OCI-LY3 (cell line): ENCODE measurements around the gene FYN.

Experiments used
- H2AFZ ChIP-seq: fragments of 200-600, 300-600 bp; shearing (Covaris generic); 2 replicates; pipeline ENCODE4 v1.6.0; 2014; ENCODE audit warnings: antibody characterized with exemption, low read depth, low read length
- H3K27ac ChIP-seq: fragments of 200-600, 300-600 bp; sonication (generic); 2 replicates; pipeline ENCODE4 v1.5.1; 2014; ENCODE audit warnings: mild to moderate bottlenecking, low read length, moderate library complexity, mixed read lengths
- H3K27me3 ChIP-seq: fragments of 200-600, 300-600 bp; sonication (generic); 2 replicates; pipeline ENCODE4 v1.6.1; 2014; ENCODE audit warnings: low read depth, low read length, mixed read lengths
- H3K36me3 ChIP-seq: fragments of 200-600, 300-600 bp; sonication (generic); replicated peaks from 2 replicates; pipeline ENCODE3; 2014; ENCODE audit warnings: low read depth, low read length, mixed read lengths
- H3K4me1 ChIP-seq: fragments of 300-600, 200-600 bp; sonication (generic); 2 replicates; pipeline ENCODE4 v1.6.1; 2014; ENCODE audit warnings: low read length, mixed read lengths
- H3K4me2 ChIP-seq: fragments of 200-600, 300-600 bp; sonication (generic); 2 replicates; pipeline ENCODE4 v1.6.1; 2014; ENCODE audit warnings: low read length, mixed read lengths
- H3K4me3 ChIP-seq: fragments of 300-600, 200-600 bp; sonication (generic); 2 replicates; pipeline ENCODE4 v1.5.1; 2014; ENCODE audit warnings: antibody characterized with exemption, mild to moderate bottlenecking, low read length, moderate library complexity
- H3K79me2 ChIP-seq: fragments of 300-600, 200-600 bp; shearing (Covaris generic); 2 replicates; pipeline ENCODE4 v1.6.1; 2014; ENCODE audit warnings: mild to moderate bottlenecking, low read length, mixed read lengths
- H3K9ac ChIP-seq: fragments of 300-600, 200-600 bp; shearing (Covaris generic); 2 replicates; pipeline ENCODE4 v1.6.0; 2014; ENCODE audit warnings: mild to moderate bottlenecking, low read length, moderate library complexity
- H3K9me3 ChIP-seq: fragments of 200-600, 300-600 bp; shearing (Covaris generic); 2 replicates; pipeline ENCODE4 v1.6.1; 2014; ENCODE audit warnings: low read length, mixed read lengths; ENCODE audit not compliant: insufficient read depth
- H4K20me1 ChIP-seq: fragments of 200-600, 300-600 bp; sonication (generic); 2 replicates; pipeline ENCODE4 v1.6.1; 2016; ENCODE audit warnings: low read length, mixed read lengths; ENCODE audit not compliant: insufficient read depth
- EZH2phosphoT487 ChIP-seq: fragments of 200-600 bp; shearing (Covaris generic); IDR thresholded peaks from 2 replicates; pipeline ENCODE4 v1.6.1; 2018; ENCODE audit warnings: antibody characterized with exemption, mixed run types, low read depth
- TF ChIP-seq, protein P1 (sequence below): fragments of 200-600, 300-600 bp; sonication (generic); IDR thresholded peaks from 2 replicates; pipeline ENCODE4 v1.5.1; 2014; ENCODE audit warnings: antibody characterized with exemption, low read length, low read depth

FYN gene

DNA sequence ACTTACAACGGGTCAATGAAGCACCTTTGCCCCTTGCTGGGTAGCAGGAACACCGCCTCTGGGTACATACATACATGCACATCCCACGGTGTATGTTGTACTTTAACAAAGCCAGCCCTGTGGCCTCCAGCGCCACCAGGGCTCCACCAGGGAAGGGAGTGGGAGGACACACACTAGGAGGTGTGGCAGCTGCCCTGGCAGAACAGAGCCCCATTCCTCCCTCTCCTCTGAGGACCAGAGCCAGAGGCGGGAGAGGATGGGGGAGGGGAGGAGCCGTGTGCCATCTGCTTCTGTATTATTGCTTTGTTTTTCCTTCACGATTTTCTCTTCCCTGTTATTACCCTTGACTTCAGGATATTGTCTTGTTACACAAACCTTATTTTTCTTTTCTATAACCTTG lies 161.8 kb downstream of the FYN start:
- Histone ChIP-seq H3K79me2 (no peaks in the 10 kb centered on the region), H3K4me2 (no peak overlapping the region), H3K9me3 (no peaks in the 10 kb centered on the region), H3K27ac (no peak overlapping the region), H3K9ac (no peak overlapping the region), H3K4me1 (no peaks in the 10 kb centered on the region), H2AFZ (no peak overlapping the region), H3K27me3 (no peaks in the 10 kb centered on the region), H4K20me1 (no peaks in the 10 kb centered on the region), H3K36me3 (no peaks in the 10 kb centered on the region), H3K4me3 (no peak overlapping the region)
- TF ChIP-seq, protein P1, sequence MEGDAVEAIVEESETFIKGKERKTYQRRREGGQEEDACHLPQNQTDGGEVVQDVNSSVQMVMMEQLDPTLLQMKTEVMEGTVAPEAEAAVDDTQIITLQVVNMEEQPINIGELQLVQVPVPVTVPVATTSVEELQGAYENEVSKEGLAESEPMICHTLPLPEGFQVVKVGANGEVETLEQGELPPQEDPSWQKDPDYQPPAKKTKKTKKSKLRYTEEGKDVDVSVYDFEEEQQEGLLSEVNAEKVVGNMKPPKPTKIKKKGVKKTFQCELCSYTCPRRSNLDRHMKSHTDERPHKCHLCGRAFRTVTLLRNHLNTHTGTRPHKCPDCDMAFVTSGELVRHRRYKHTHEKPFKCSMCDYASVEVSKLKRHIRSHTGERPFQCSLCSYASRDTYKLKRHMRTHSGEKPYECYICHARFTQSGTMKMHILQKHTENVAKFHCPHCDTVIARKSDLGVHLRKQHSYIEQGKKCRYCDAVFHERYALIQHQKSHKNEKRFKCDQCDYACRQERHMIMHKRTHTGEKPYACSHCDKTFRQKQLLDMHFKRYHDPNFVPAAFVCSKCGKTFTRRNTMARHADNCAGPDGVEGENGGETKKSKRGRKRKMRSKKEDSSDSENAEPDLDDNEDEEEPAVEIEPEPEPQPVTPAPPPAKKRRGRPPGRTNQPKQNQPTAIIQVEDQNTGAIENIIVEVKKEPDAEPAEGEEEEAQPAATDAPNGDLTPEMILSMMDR: no peak
- no peak for TF ChIP-seq EZH2phosphoT487

DNA sequence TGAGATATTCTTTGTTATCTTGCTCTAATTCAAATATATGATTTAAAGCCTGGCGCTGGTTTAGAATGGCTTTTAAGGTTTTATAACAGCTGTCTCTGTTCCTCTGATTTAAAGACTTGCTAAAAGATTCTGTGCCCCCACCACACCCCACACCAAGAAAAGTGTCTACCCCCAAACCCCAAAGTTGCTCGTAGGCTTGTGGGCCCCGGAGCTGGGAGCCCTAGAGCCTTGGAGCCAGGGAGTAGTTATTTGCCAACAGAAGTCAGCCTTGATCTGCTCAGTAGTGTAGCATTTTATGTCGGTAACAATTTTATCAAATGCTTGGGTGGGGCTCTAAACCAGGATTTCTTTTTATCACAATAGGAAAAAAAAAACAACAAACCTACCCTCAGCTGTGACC lies 162.3 kb downstream of the FYN start:
- Histone ChIP-seq H3K79me2 (no peaks in the 10 kb centered on the region), H3K27ac (no peak overlapping the region), H2AFZ (no peak overlapping the region), H3K4me3 (no peak overlapping the region), H4K20me1 (no peaks in the 10 kb centered on the region), H3K9me3 (no peaks in the 10 kb centered on the region), H3K4me1 (no peaks in the 10 kb centered on the region), H3K4me2 (no peak overlapping the region), H3K36me3 (no peaks in the 10 kb centered on the region), H3K9ac (no peak overlapping the region), H3K27me3 (no peaks in the 10 kb centered on the region)
- no peak for TF ChIP-seq EZH2phosphoT487
- TF ChIP-seq, protein P1: no peak

DNA sequence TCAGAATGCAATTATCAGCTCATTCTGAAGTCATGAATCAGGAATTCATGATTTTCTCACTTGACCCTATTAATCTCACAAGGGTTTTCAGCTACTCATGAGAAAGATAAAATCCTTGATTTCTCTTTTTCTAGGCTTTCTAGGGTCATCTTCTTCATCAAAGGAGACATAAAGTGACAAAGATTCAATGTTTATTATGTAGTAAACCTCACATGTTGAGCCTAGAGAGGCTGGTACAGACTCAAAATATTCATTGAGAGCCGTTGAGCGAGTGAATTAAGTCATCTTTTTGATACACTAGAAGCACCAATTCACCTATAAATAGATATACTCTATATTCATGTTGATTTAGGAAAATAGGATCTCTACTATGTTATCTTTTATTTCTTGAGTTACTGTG lies 162.8 kb downstream of the FYN start:
- Histone ChIP-seq H3K27ac (no peak overlapping the region), H2AFZ (peak overlapping the region; percentile 75)

DNA sequence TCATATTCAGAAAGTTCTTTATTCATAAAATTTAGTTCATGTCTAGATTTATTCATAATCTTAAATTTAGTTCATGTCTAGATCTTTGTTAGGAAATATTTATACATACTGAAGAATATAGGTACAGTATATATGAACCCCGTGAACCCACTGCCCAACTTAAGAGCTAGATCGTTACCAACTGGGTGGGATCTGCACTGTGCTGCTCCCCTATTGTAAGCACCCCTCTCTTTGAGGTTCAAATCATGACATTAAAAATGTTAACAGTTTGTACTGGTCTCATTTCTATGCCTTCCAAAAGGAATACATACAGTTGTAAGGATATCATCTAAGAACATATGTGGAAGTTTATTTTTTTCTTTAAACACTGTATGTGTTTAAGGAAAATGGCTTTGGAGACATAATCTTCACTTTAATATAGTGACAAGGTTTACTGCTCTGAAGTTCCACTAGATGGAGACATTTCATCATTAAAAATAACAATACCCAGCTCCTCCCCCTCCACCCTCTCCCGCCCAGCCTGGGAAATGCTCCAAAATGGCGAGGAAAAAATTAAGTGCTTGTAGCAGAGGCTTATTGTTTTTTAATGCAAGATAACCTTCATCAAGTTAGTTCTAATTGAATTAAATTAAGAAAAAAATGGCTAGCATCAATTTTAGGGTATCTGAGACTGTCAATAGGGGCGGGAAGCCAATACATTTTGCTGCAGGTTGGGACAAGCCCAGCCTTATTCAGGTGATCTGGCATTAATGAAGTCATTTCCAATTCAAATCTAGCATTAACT lies 163.4 kb downstream of the FYN start:
- no peaks in the 10 kb centered on the region for H3K36me3 ChIP-seq
- peak overlapping the region; percentile 64 for H3K4me2 ChIP-seq
- H3K27ac ChIP-seq: no peak overlapping the region

More for the DNA sequence above, 162.8 kb downstream of the FYN start:
- H3K4me3 ChIP-seq: peak overlapping the region; percentile 65
- no peaks in the 10 kb centered on the region for H3K4me1 ChIP-seq
- H4K20me1 ChIP-seq: no peaks in the 10 kb centered on the region
- peak overlapping the region; percentile 32; the same call in 1 of the 2 replicates for H3K9ac ChIP-seq
- peak overlapping the region; percentile 64 for H3K4me2 ChIP-seq
- H3K79me2 ChIP-seq: no peaks in the 10 kb centered on the region
- no peaks in the 10 kb centered on the region for H3K27me3 ChIP-seq
- H3K9me3 ChIP-seq: no peaks in the 10 kb centered on the region
- H3K36me3 ChIP-seq: no peaks in the 10 kb centered on the region
- TF ChIP-seq, protein P1: no peak
- TF ChIP-seq EZH2phosphoT487: no peak

More for the DNA sequence above, 163.4 kb downstream of the FYN start:
- TF ChIP-seq, protein P1: peak; percentile 66
- no peak for TF ChIP-seq EZH2phosphoT487
- H3K4me1 ChIP-seq: no peaks in the 10 kb centered on the region
- peak overlapping the region; percentile 65 for H3K4me3 ChIP-seq
- H3K79me2 ChIP-seq: no peaks in the 10 kb centered on the region
- no peaks in the 10 kb centered on the region for H3K27me3 ChIP-seq
- H3K9me3 ChIP-seq: no peaks in the 10 kb centered on the region
- peak overlapping the region; percentile 75 for H2AFZ ChIP-seq
- H4K20me1 ChIP-seq: no peaks in the 10 kb centered on the region
- peak overlapping the region; percentile 32 for H3K9ac ChIP-seq
